NCI-H460 (cell line): ENCODE measurements around the gene CD4. TPM values are rescaled to one million over a fixed set of nuclear protein-coding genes. Genes with fewer than 3 reads are reported as not detected.
A peak's percentile ranks its signal among the peaks of the same experiment; 100 is the strongest.

Experiments
- DNase-seq: peaks from one replicate; pipeline ENCODE4 v3.0.0-alpha.2; 2016; ENCODE audit warnings: low read depth; ENCODE audit errors: extremely low read depth
- total RNA-seq: library from RNA; depleted of rRNA; stranded (reverse); fragments of >200 nt; shearing (Covaris generic); gene quantifications from 2 replicates; pipeline ENCODE4 v1.2.3, GENCODE V29; 2014

The CD4 gene
- total RNA-seq, 1 experiment from 2014 or later = not detected

DNA sequence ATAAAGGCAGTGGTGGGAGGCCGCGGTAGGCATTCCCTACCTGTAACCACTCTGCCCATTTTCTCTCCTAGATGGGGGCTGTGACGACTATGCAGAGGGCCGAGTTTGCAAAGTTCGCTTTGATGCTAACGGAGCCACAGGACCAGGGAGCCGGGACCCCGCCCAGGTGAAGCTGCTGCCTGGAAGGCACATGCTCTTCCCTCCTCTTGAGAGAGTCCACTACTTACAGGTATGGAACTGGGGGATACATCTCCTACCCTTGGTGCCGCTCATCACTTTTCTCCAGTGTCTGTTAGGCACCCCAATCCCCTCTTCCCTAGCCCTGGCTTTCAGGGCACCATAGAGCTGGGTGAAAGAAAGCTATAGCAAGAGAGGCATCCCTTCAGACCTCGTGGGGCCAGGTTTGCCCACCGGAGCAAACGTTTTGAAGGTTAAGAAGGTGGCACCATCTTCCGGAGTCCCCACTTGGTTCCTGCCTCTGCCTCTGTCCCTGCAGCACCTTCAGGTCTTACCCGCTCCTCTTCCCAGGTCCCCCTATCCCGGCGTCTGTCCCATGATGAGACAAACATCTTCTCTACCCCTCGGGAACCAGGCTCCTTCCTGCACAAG lies 36.9 kb downstream of the CD4 start:
- no peak for DNase-seq

DNA sequence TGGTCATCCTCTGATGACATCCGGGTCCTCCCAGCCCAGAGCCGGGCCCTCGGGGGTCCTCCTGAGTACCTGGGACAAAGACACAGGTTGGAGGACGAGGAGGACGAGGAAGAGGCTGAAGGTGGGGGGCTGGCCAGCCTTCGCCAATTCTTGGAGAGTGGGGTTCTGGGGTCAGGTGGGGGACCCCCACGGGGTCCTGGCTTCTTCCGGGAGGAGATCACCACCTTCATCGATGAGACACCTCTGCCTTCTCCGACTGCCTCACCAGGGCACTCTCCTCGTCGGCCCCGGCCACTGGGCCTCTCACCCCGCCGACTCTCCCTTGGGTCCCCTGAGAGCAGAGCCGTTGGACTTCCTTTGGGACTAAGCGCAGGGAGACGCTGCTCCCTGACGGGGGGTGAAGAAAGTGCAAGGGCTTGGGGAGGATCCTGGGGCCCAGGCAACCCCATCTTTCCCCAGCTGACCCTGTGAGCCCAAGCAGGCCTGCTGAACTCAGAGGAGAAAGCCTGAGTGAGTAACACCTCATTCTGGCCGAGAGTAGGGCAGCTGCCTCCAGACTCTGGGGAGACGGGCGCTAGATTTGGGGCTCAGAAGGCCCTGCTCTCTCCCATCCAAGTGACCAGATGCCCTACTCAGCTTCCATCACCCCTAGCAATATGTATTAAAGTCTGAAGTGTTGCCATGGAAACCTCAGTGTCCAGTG lies 37.6 kb downstream of the CD4 start:
- no peak for DNase-seq

DNA sequence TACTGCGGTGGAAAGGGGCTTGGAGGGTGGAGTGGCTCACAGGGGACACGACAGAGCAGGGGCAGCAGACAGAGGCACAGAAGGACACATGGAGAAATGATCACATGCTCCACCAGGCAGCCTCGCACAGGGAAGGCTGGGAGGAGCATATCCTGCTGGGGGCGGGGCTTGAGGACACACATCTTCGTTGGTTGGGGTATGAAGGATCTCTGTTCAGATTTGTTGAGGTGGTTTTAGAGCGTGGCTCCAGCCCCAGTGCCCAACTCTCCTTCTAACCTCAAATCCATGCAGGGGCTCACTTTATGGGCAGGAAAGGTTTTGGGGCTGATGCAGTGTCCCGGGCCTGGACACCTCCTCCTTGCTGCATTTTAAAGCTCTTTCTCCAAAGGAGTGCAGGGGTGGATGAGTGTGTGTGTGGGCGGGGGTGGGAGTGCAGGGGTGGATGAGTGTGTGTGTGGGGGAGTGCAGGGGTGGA lies 38.1 kb downstream of the CD4 start:
- peak; percentile 75 for DNase-seq

GRCh38 chr12:6827982-6828780 lies 38.9 kb downstream of the CD4 start, which contains the start of gene P3H3:
P3H3 (plus strand) TSS chr12:6828407; CDS start chr12:6828441, 34 bp downstream.
- peak; percentile 23 for DNase-seq

GRCh38 chr12:6828781-6829535 lies 39.6 kb downstream of the CD4 start:
- no peak for DNase-seq

DNA sequence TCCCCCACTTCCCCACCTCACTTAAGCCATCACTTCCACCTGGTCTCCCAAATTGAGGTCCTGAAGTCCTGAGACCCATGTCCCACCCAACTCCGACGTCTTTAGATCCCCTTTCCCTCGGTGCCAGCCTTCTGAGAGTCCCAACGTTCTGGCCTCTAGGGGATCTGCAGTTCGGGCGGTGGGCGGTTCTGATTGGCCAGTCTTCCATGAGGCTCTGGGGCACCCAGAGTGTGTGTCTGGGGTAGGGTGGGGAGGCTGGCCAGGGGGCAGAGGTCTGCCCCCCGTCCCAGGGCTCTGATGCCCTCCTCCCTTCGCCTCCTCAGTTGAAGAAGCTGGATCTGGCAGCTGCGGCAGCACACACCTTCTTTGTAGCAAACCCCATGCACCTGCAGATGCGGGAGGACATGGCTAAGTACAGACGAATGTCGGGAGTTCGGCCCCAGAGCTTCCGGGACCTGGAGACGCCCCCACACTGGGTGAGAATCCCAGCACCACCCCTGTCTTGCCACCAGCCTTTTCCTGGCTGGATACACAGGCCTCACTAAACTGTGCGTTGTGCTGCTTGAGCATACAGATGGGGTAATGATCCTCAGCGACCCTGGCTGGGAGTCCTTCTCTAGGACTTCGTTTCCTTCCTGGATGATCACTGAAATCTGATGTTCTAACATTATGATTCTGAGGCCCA lies 40.4 kb downstream of the CD4 start:
- DNase-seq = no peak

DNA sequence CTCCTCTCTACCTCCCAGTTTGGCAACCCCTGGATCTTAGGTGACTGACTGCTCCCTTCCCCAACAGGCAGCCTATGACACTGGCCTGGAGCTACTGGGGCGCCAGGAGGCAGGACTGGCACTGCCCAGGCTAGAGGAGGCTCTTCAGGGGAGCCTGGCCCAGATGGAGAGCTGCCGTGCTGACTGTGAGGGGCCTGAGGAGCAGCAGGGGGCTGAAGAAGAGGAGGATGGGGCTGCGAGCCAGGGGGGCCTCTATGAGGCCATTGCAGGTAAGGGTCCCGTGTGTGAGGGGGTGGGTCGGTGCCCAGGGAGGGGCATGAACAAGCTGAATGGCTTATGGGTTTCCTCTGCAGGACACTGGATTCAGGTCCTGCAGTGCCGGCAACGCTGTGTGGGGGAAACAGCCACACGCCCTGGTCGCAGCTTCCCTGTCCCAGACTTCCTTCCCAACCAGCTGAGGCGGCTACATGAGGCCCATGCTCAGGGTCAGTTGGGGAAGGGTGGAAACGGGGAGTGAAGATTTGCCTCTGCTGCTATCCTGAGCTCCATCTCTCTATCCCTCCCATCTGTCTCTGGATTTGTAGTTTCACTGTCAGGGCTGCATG lies 41.1 kb downstream of the CD4 start:
- no peak for DNase-seq

DNA sequence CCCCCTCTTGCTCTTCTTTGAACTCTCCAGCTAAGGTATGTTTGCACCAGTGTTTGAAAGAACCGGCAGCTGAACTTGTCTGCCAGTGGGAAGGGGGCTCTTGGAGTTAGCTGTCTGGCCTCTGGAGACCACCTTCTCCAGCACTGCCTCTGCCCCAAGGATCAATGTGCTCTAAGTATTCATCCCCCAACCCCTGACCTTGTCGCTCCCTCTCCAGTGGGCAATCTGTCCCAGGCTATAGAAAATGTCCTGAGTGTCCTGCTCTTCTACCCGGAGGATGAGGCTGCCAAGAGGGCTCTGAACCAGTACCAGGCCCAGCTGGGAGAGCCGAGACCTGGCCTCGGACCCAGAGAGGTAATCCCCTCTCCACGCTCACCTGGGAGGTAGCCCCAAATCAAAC lies 41.7 kb downstream of the CD4 start:
- no peak for DNase-seq

GRCh38 chr12:6831450-6831995 lies 42.2 kb downstream of the CD4 start:
- DNase-seq = no peak

DNA sequence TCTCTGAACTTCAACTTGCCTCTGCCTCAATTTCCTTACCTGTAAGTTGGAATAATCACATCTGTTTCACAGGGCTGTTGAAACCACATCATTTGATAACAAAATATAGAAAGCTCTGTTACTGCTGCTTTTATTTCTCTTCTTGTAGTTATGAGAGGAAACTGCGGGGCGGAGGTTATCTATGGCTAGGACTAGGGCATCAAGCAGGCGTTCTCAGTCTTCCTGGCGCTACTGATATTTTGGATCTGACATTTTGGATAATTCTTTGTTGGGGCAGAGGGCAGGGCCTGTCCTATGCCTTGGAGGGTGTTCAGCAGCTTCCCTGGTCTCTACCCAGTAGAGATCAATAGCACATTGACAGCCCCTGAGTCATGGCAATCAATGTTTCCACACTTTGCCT lies 42.8 kb downstream of the CD4 start:
- no peak for DNase-seq

DNA sequence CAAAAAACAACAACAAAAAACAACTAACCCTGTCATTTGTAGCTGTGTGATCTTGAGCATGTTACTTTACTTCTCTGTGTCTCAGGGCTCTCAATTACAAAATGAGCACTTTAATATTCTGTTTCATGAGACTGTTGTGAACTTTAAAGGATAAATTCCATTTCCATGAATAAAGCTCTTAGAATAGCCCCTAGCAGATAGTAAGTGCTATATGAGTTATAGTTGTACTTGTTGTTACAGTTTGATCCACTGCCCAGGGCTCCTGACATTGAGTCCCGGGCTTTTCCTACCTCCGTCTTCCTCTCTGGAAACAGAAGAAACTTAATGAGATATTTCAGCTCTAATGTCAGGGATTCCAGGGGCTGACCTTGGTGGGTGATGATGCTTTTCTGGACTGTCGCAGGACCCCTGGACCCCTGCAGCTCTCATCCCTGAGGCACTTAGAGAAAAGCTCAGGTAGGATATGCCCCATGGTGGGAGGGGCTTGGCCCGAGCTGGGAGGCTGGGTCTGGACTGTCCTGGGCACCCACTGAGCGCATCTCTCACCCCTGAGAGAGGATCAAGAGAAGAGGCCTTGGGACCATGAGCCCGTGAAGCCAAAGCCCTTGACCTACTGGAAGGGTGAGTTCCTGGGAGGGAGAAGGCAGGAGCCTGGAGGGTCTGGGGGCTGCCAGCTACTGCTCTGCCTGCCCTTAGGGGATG lies 44.0 kb downstream of the CD4 start:
- no peak for DNase-seq

GRCh38 chr12:6834254-6834653 lies 44.9 kb downstream of the CD4 start:
- no peak for DNase-seq

DNA sequence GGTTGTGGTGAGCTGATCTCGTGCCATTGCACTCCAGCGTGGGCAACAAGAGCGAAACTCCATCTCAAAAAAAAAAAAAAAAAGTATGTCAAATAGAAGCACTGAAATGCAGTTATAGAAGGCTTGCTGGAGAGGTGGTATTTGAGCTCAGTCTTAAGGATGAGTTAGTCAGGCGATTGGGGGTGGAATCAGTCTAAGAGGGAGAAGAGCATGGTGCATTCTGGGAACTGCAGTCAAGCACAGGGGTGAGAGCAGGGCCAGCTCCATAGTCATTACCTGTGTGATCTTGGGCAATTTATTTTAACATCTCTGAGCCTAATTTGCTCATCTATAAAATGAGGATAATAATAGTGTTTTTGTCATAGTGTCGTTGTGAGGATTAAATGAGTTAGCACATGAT lies 45.5 kb downstream of the CD4 start:
- DNase-seq = no peak

DNA sequence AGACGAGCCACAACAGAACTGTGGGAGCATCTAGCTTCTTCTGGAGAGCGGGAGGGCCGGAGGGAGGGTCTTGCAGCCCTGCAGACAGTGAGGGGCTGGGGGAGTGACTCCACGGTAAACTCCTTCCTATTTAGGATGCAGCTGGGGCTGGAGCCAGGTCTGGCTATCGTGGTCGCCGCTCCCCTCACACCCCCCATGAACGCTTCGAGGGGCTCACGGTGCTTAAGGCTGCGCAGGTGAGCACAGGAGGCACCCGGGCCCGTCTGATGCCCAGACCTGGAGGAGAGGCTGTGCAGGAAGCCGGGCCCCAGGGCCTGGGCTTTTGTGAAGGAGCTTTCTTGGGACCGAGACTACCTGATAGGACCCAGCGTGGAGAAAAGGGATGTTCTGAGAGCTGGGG lies 47.5 kb downstream of the CD4 start:
- DNase-seq = no peak

GRCh38 chr12:6837370-6838060 lies 48.2 kb downstream of the CD4 start:
- DNase-seq = no peak

DNA sequence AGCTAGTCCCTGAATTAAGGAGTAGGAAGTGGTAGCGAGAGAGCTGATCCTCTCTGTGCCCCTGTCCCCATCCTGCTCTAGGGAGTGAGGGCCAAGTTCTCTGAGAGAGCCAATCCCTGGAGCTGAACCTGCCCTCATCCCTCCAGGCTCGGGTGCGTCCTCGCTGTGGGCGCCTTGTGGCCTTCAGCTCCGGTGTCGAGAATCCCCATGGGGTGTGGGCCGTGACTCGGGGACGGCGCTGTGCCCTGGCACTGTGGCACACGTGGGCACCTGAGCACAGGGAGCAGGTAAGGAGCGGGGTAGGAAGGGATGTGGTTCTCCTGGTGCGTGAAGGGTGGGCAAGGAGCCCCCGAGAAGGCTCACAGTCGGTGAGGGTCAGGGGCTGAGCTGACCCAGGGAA lies 49.5 kb downstream of the CD4 start:
- DNase-seq = no peak

- DNase-seq = no peak
These were observed 50.3 kb downstream of the CD4 start for GRCh38 chr12:6839482-6840201.

- DNase-seq = no peak
These were observed 51.0 kb downstream of the CD4 start for GRCh38 chr12:6840330-6840729.
